BJ (cell line): ENCODE measurements around the gene SOX13. TPM values are rescaled to one million over a fixed set of nuclear protein-coding genes. Genes with fewer than 3 reads are reported as not detected.

Source experiments
- CTCF ChIA-PET: fragments of 350-600 bp; formaldehyde crosslinking; extraction: SDS; loops from one replicate; lab custom pipeline; 2021; ENCODE audit warnings: antibody characterized with exemption, inconsistent platforms; lab: Yijun Ruan, JAX
- POLR2A ChIA-PET: fragments of 300-600 bp; sonication (Branson Sonifier 250); formaldehyde crosslinking; extraction: SDS; loops from one replicate; lab custom pipeline; 2021; ENCODE audit warnings: antibody characterized with exemption; lab: Charles Lee
- DNase-seq: peaks from one replicate; pipeline ENCODE4 v3.0.0-alpha.2; 2011; ENCODE audit warnings: low read depth
- H3K27me3 ChIP-seq: 2 replicates; pipeline ENCODE4 v1.6.0; 2011; ENCODE audit warnings: low read length; ENCODE audit not compliant: control insufficient read depth, insufficient read depth
- H3K36me3 ChIP-seq: 2 replicates; pipeline ENCODE4 v1.5.1; 2011; ENCODE audit warnings: low read length; ENCODE audit not compliant: control insufficient read depth, insufficient read depth
- H3K4me3 ChIP-seq: 2 replicates; pipeline ENCODE4 v1.5.1; 2011; ENCODE audit warnings: low read depth, mild to moderate bottlenecking, control low read depth, low read length
- CTCF ChIP-seq: IDR thresholded peaks from 2 replicates; pipeline ENCODE4 v1.5.1; 2011; ENCODE audit warnings: low read depth, mild to moderate bottlenecking, control low read depth, inconsistent platforms, low read length, moderate library complexity; ENCODE audit not compliant: insufficient read depth
- polyA plus RNA-seq: library from polyadenylated mRNA; depleted of rRNA; stranded (reverse); fragments of >200 nt; gene quantifications from 2 replicates; pipeline ENCODE4 v1.2.3, GENCODE V29; 2011

The SOX13 gene
- polyA plus RNA-seq, 1 experiment, result 9.5 TPM

- no peak for TF ChIP-seq CTCF
- no peaks in the 10 kb centered on the region for H3K36me3 ChIP-seq
- ChIA-PET CTCF (interaction anchor here (2.1 kb wide), 1 partner anchor 66 kb away, joined by 6 read pairs; no protein-coding TSS in a partner anchor), POLR2A (no interaction called here)
- no peaks in the 10 kb centered on the region for H3K27me3 ChIP-seq
- DNase-seq, result no peak
- H3K4me3 ChIP-seq, result no peak overlapping the region
These were observed 10.8 kb upstream of the SOX13 start for GRCh38 chr1:204062106-204062505.

- POLR2A ChIA-PET, result no interaction called here
- DNase-seq, result no peak
These were observed 7.5 kb upstream of the SOX13 start for GRCh38 chr1:204065174-204065985.

GRCh38 chr1:204065986-204066300 lies 7.0 kb upstream of the SOX13 start:
- DNase-seq, result no peak
- Histone ChIP-seq H3K36me3 (no peaks in the 10 kb centered on the region), H3K27me3 (no peaks in the 10 kb centered on the region), H3K4me3 (no peak overlapping the region)
- ChIA-PET CTCF (interaction anchor here (1.6 kb wide), 1 partner anchor 63 kb away, joined by 4 read pairs; no protein-coding TSS in a partner anchor), POLR2A (no interaction called here)
- TF ChIP-seq CTCF, result no peak

More at GRCh38 chr1:204065174-204065985, 7.5 kb upstream of the SOX13 start:
- TF ChIP-seq CTCF, result no peak
- Histone ChIP-seq H3K27me3 (no peaks in the 10 kb centered on the region), H3K36me3 (no peaks in the 10 kb centered on the region), H3K4me3 (no peak overlapping the region)
- CTCF ChIA-PET, result interaction anchor here (1.2 kb wide), 1 partner anchor 195 kb away, joined by 3 read pairs; no protein-coding TSS in a partner anchor

GRCh38 chr1:204067935-204068334 lies 5.0 kb upstream of the SOX13 start:
- Histone ChIP-seq H3K27me3 (no peaks in the 10 kb centered on the region), H3K36me3 (no peaks in the 10 kb centered on the region), H3K4me3 (no peak overlapping the region)
- POLR2A ChIA-PET, result no interaction called here
- CTCF ChIA-PET, result no interaction called here
- no peak for TF ChIP-seq CTCF
- DNase-seq, result no peak

- no peak for DNase-seq
- TF ChIP-seq CTCF, result no peak
- Histone ChIP-seq H3K4me3 (no peak overlapping the region), H3K36me3 (no peaks in the 10 kb centered on the region), H3K27me3 (no peaks in the 10 kb centered on the region)
- CTCF ChIA-PET, result no interaction called here
- POLR2A ChIA-PET, result no interaction called here
These were observed 3.0 kb upstream of the SOX13 start for GRCh38 chr1:204069887-204070286.
